Prostate gland (tissue), 2 donors: Measurements from ENCODE around the gene PTMA.

ENCODE experiments used
- POLR2A ChIP-seq: fragments of 450-650 bp; IDR thresholded peaks from one replicate; pipeline ENCODE4 v1.6.1; 2016; ENCODE audit warnings: antibody characterized with exemption, mild to moderate bottlenecking
- TF ChIP-seq, protein P1 (sequence below), 4 experiments: fragments of 200-600 bp in 2 of 4; fragments of 450-650 bp in 2 of 4; sonication (generic) in 2 of 4; IDR thresholded peaks; 1 replicate in 3 of 4; 2 replicates in 1 of 4; pipeline ENCODE4 v1.5.1; 2016 to 2019; ENCODE audit warnings: antibody characterized with exemption in 4 of 4, mild to moderate bottlenecking in 2 of 4, moderate library complexity in 2 of 4

DNA sequence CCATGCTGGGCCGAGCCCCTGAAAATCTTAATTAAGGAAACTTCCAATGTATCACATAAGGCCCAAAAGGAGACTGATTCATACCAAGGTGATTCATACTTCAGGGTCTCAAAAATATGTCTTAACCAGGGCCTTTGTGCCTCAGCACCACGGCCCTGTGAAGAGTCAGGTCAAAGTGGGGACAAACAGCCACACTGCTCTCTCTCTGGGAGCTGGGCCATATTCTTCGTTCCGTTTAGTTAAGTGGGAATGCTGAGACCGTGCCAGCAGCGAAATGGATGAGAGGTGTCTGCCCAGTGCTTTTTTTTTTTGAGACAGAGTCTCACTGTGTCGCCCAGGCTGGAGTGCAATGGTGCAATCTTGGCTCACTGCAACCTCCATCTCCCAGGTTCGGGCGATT, 9.3 kb upstream of the PTMA start:
- no peak for TF ChIP-seq POLR2A
- TF ChIP-seq, protein P1, sequence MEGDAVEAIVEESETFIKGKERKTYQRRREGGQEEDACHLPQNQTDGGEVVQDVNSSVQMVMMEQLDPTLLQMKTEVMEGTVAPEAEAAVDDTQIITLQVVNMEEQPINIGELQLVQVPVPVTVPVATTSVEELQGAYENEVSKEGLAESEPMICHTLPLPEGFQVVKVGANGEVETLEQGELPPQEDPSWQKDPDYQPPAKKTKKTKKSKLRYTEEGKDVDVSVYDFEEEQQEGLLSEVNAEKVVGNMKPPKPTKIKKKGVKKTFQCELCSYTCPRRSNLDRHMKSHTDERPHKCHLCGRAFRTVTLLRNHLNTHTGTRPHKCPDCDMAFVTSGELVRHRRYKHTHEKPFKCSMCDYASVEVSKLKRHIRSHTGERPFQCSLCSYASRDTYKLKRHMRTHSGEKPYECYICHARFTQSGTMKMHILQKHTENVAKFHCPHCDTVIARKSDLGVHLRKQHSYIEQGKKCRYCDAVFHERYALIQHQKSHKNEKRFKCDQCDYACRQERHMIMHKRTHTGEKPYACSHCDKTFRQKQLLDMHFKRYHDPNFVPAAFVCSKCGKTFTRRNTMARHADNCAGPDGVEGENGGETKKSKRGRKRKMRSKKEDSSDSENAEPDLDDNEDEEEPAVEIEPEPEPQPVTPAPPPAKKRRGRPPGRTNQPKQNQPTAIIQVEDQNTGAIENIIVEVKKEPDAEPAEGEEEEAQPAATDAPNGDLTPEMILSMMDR (IDR thresholded peaks at IDR 0.05), result no peak
